Fibroblast of villous mesenchyme (primary cell): ENCODE results near the gene CYP2U1. TPM values are rescaled to one million over a fixed set of nuclear protein-coding genes. Genes with fewer than 3 reads are reported as not detected.
"Not testable (repeated sequence)": the region's sequence is repeated elsewhere in the genome, so short reads cannot be mapped to it uniquely, and the experiment has no call there.

ENCODE experiments used
- DNase-seq: peaks from one replicate; pipeline ENCODE4 v3.0.0-alpha.2; 2010; ENCODE audit warnings: low read depth
- H3K4me3 ChIP-seq: 2 replicates; pipeline ENCODE4 v1.5.1; 2011; ENCODE audit warnings: low read depth, mild to moderate bottlenecking, low read length
- total RNA-seq: library from RNA; depleted of rRNA; stranded (reverse); fragments of >200 nt; gene quantifications from 2 replicates; pipeline ENCODE4 v1.2.3, GENCODE V29; 2012
- TF ChIP-seq, protein P1 (sequence below): IDR thresholded peaks from 2 replicates; pipeline ENCODE4 v1.5.1; 2012; ENCODE audit warnings: low read depth, mild to moderate bottlenecking, low read length; ENCODE audit not compliant: insufficient read depth

Gene CYP2U1
- total RNA-seq, 1 donor, result 19.0 TPM

DNA sequence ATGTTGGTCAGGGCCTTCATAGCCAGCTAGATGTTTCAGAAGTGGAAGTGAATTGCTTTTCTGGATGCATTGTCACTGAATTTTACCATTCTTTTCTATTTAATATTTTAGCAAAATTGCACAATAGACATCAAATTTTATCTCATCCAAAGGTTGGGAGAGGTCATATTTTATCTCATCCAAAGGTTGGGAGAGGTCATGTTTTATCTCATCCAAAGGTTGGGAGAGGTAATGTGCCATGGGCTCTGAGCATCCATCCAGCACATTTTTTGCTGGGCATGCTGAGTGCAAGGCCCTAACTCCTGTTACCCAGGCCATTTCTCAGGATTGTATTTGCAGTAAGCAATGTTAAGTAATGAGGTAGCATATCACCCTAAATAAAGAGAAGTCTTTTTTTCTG lies 14.7 kb upstream of the CYP2U1 start:
- TF ChIP-seq, protein P1, sequence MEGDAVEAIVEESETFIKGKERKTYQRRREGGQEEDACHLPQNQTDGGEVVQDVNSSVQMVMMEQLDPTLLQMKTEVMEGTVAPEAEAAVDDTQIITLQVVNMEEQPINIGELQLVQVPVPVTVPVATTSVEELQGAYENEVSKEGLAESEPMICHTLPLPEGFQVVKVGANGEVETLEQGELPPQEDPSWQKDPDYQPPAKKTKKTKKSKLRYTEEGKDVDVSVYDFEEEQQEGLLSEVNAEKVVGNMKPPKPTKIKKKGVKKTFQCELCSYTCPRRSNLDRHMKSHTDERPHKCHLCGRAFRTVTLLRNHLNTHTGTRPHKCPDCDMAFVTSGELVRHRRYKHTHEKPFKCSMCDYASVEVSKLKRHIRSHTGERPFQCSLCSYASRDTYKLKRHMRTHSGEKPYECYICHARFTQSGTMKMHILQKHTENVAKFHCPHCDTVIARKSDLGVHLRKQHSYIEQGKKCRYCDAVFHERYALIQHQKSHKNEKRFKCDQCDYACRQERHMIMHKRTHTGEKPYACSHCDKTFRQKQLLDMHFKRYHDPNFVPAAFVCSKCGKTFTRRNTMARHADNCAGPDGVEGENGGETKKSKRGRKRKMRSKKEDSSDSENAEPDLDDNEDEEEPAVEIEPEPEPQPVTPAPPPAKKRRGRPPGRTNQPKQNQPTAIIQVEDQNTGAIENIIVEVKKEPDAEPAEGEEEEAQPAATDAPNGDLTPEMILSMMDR, result no peak
- H3K4me3 ChIP-seq, result no peak overlapping the region
- no peak for DNase-seq

DNA sequence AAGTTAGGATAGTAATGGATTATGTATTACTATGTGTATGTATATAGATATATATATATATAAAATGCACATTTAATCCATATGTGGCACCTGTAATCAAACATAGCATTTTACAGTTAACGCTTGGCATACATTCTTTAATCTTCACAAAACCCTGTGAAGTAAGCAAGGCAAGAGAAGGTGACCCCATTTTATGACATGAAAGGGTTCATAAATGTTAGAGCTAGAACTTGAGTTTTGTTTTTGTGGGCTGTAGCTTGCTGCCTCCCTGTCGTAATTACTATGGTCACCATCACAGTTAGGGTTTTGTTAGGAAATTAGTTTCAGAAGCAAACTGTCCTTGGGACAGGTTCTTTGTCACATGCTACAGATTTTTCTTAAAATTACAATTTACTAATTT lies 13.8 kb upstream of the CYP2U1 start:
- TF ChIP-seq, protein P1, result no peak

DNA sequence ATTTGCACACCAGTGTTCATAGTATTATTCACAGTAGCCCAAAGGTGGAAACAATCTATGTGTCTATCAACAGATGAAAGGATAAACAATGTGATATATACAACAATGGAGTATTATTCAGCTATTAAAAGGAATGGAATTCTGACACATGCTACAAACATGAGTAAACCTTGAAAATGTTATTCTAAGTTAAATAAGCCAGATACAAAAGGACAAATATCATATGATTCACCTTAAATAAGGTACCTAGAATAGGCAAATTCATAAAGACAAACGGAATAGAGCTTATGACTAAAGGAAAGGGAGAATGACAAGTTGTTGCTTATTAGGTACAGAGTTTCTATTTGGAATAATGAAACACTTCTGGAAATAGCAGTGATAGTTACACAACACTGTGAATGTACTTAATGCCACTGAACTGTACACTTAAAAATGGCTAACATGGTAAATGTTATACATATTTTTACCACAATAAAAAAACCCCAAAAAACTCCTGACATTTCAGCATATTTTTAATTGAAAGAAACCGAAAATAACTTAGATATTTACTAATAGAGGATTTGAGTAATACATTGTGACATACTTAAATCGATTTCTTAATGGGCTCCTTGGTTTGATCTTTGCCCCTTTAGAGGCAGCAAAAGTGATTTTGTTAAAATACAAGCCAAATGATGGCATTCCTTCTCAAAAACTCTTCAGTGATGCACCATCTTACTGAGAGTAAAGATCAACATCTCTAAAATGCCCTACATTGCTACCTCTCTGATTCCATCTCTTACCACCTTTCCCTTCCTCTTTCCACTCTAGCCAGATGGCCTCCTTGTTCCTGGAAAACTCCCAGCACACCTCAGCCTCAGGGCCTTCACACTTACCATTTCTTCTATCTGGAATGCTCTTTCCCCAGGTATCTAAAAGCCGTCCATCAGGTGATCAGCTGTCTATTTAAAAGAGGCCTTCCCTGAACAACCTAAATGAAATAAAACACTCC lies 8.6 kb upstream of the CYP2U1 start:
- TF ChIP-seq, protein P1, result no peak
- DNase-seq, result no peak

More for the DNA sequence above, 13.8 kb upstream of the CYP2U1 start:
- DNase-seq, result no peak
- no peak overlapping the region for H3K4me3 ChIP-seq

DNA sequence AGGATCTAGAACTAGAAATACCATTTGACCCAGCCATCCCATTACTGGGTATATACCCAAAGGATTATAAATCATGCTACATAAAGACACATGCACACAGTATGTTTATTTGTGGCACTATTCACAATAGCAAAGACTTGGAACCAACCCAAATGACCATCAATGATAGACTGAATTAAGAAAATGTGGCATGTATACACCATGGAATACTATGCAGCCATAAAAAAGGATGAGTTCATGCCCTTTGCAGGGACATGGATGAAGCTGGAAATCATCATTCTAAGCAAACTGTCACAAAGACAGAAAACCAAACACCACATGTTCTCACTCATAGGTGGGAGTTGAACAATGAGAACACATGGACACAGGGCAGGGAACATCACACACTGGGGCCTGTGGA lies 5.6 kb upstream of the CYP2U1 start:
- not testable (repeated sequence) for DNase-seq, H3K4me3 ChIP-seq

More for the DNA sequence above, 8.6 kb upstream of the CYP2U1 start:
- no peak overlapping the region for H3K4me3 ChIP-seq

DNA sequence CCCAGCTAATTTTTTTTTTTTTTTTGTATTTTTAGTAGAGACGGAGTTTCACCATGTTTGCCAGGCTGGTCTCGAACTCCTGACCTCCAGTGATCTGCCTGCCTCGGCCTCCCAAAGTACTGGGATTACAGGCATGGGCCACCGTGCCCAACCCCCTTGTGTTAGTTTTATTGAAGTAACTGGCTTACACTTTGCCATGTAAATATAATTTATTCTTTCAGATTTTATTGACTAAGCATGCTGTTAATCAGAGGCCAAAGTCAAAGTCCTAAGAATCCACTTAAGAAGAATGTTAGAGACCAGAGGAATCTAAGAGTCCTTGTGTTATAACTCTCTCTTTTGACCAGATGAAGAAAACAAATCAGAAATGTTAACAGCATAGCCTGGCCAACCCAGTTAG lies 4.5 kb upstream of the CYP2U1 start:
- not testable (repeated sequence) for H3K4me3 ChIP-seq, DNase-seq

DNA sequence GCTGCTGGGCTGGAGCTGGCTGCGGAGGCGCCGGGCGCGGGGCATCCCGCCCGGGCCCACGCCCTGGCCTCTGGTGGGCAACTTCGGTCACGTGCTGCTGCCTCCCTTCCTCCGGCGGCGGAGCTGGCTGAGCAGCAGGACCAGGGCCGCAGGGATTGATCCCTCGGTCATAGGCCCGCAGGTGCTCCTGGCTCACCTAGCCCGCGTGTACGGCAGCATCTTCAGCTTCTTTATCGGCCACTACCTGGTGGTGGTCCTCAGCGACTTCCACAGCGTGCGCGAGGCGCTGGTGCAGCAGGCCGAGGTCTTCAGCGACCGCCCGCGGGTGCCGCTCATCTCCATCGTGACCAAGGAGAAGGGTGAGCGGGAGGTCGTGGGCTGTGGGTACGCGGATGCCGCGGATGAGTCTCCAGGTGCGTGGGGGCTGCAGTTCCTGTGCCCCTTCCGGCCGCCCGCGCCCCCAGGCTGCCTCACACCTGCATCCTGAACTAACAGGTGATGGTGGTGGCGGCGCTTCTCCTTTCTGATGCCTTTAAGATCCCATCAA lies 499 bp downstream of the CYP2U1 start:
- H3K4me3 ChIP-seq, result peak overlapping the region; percentile 79
- no peak for DNase-seq
- TF ChIP-seq, protein P1, result no peak

DNA sequence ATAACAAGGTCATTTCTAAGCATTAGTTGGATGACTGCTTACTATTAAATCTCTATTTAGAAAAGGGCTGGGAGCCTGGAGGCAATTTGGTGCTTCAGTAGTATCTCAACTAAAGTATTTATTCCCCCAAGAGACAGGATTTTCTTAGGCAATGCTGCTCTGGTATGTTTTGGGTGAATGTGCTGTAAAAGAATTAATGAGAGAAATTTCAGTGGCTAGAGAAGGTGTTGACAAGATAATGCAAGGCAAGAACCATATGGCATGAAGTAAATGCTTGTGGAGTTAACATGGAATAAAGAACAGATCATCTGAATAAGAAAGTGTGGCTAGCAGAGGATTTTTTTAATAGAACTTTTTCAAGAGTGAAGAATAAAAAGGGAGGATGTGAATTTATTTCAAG lies 3.9 kb downstream of the CYP2U1 start:
- TF ChIP-seq, protein P1, result no peak
- H3K4me3 ChIP-seq, result no peak overlapping the region
- DNase-seq, result peak; percentile 38
